GM12878 (cell line): Measurements from ENCODE around the gene FOSB.

ENCODE experiments used
- CREB1 ChIP-seq: IDR thresholded peaks from 2 replicates; pipeline ENCODE4 v1.6.1; 2012; ENCODE audit warnings: low read depth, mild to moderate bottlenecking, inconsistent platforms
- CTCF ChIP-seq, 3 experiments: IDR thresholded peaks in 2 of 3; conservative IDR thresholded peaks in 1 of 3; 2 replicates each; pipeline ENCODE4 v1.5.1; 2011; ENCODE audit warnings: low read depth in 3 of 3, low read length in 3 of 3, mild to moderate bottlenecking in 3 of 3, control low read depth in 2 of 3, moderate library complexity in 2 of 3, inconsistent platforms in 1 of 3, mixed read lengths in 1 of 3; ENCODE audit not compliant: control insufficient read depth in 2 of 3, insufficient read depth in 1 of 3; ENCODE audit errors: extremely low read depth in 1 of 3
- ESRRA ChIP-seq: IDR thresholded peaks from 2 replicates; pipeline ENCODE4 v1.6.1; 2012; ENCODE audit warnings: mild to moderate bottlenecking, low read length, improper control_type of control experiment
- EZH2 ChIP-seq: IDR thresholded peaks from 2 replicates; pipeline ENCODE4 v1.6.1; 2012; ENCODE audit warnings: low read depth, mild to moderate bottlenecking, control low read depth, inconsistent platforms, low read length, borderline replicate concordance; ENCODE audit not compliant: control insufficient read depth
- JUND ChIP-seq: IDR thresholded peaks from 2 replicates; pipeline ENCODE4 v1.6.1; 2012; ENCODE audit warnings: low read depth, mild to moderate bottlenecking, low read length, improper control_type of control experiment, moderate library complexity
- MEF2A ChIP-seq: IDR thresholded peaks from 2 replicates; pipeline ENCODE4 v1.6.1; 2011; ENCODE audit warnings: low read depth, mild to moderate bottlenecking, low read length, moderate library complexity; ENCODE audit not compliant: insufficient read depth
- POLR2AphosphoS5 ChIP-seq: IDR thresholded peaks from 2 replicates; pipeline ENCODE4 v1.6.1; 2011; ENCODE audit warnings: mild to moderate bottlenecking, low read length, inconsistent platforms
- TAF1 ChIP-seq: IDR thresholded peaks from 2 replicates; pipeline ENCODE4 v1.6.1; 2011; ENCODE audit warnings: mild to moderate bottlenecking, low read depth, low read length, borderline replicate concordance
- TBL1XR1 ChIP-seq: IDR thresholded peaks from 2 replicates; pipeline ENCODE4 v1.6.1; 2012; ENCODE audit warnings: low read depth, low read length, improper control_type of control experiment
- ZNF274 ChIP-seq: IDR thresholded peaks from one replicate; pipeline ENCODE4 v1.8.0; 2011; ENCODE audit not compliant: insufficient read length, insufficient read depth
- TF ChIP-seq, protein P1 (sequence below): fragments of 150-350 bp; IDR thresholded peaks from 2 replicates; pipeline ENCODE4 v1.6.1; 2014; ENCODE audit warnings: mild to moderate bottlenecking, low read depth, low read length

DNA sequence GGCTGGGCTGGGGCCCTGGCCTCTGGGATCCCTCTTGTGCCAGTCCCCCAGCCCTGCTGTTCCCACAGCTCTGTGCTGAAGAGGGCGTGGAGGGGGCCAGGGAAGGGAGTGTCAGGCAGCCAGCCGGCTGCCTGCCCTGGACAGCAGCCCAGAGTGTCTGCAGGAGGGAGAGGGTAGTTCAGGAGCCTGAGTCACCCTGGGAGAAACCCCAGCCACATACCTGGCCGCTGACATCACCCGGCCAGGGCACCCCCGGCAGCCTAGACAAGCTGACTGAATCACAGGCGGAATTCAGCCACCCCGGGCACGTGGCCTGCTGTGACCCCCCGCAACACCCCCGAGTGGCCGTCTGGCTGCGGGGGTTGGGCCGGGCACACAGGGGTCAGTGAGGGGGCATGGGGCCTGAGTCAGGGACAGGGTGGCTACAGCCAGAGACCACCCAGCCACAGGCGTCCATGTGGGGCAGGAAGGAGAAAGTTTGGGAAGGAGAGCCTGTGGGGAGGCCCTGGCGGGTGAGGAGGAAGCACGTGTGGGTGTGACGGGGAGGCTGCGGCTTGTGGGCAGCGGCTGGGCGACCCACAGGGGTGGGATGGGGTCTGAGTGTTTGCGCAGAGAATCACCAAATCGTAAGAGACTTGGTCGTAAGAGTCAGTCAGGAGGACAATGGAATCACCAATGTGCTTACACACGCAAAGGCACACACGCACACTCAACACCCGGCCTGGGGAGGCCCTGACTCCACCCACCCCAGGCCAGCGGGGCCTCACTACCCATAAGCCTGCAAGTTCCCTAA is 11.9 kb upstream of the FOSB start:
- TF ChIP-seq JUND (peak; percentile 35; the same call in 1 of the 2 replicates), TAF1 (no peak), CTCF (IDR thresholded peaks at IDR 0.05 in 2 of 3, conservative IDR thresholded peaks at IDR 0.05 in 1 of 3; ENCODE audit: control insufficient read depth in 2 of 3, extremely low read depth in 1 of 3, insufficient read depth in 1 of 3, low read depth in 3 of 3, low read length in 3 of 3) (no peak), EZH2 (no peak), POLR2AphosphoS5 (no peak), TBL1XR1 (no peak), CREB1 (peak; percentile 61; the same call in 1 of the 2 replicates), ZNF274 (no peak), ESRRA (no peak), MEF2A (no peak)
- TF ChIP-seq, protein P1, sequence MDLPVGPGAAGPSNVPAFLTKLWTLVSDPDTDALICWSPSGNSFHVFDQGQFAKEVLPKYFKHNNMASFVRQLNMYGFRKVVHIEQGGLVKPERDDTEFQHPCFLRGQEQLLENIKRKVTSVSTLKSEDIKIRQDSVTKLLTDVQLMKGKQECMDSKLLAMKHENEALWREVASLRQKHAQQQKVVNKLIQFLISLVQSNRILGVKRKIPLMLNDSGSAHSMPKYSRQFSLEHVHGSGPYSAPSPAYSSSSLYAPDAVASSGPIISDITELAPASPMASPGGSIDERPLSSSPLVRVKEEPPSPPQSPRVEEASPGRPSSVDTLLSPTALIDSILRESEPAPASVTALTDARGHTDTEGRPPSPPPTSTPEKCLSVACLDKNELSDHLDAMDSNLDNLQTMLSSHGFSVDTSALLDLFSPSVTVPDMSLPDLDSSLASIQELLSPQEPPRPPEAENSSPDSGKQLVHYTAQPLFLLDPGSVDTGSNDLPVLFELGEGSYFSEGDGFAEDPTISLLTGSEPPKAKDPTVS: no peak
